HCT116 (cell line): ENCODE measurements around the gene IL17REL. TPM values are rescaled to one million over a fixed set of nuclear protein-coding genes. Genes with fewer than 3 reads are reported as not detected.

Experiments
- ATAC-seq: fragments of 200-7000 bp; cut with Tn5 transposase; 2 replicates; pipeline ENCODE4 v1.9.1; 2020; ENCODE audit warnings: mild to moderate bottlenecking, moderate library complexity
- BruUV-seq: library from RNA; stranded (reverse); fragments of 400-500 nt; replicated peaks from 2 replicates; lab custom pipeline; 2021; lab: Mats Ljungman, UMichigan
- CTCF ChIA-PET: fragments of 300-600 bp; sonication (Branson Sonifier 250); formaldehyde crosslinking; loops from one replicate; lab custom pipeline; 2021; ENCODE audit warnings: antibody characterized with exemption; lab: Charles Lee
- POLR2A ChIA-PET: fragments of 300-600, 350-600 bp; sonication (Branson Sonifier 250); formaldehyde crosslinking; loops from one replicate; lab custom pipeline; 2021; ENCODE audit warnings: antibody characterized with exemption; lab: Charles Lee
- RAD21 ChIA-PET, 2 experiments: fragments of 300-600 bp; sonication (Branson Sonifier 250); formaldehyde crosslinking; loops; one replicate each; lab custom pipeline; 2023; ENCODE audit warnings: low total read pairs in 2 of 2; ENCODE audit not compliant: uncharacterized antibody in 2 of 2, unreplicated experiment in 2 of 2, low non-redundant PET in 1 of 2; lab: Charles Lee
- DNase-seq: peaks from one replicate; pipeline ENCODE4 v3.0.0-alpha.2; 2010; ENCODE audit warnings: low read depth, low spot score
- H2AFZ ChIP-seq: fragments of 200-600 bp; shearing (Covaris generic), sonication (generic); 2 replicates; pipeline ENCODE4 v1.6.1; 2017; ENCODE audit warnings: low read depth, mixed run types, mixed read lengths, antibody characterized with exemption, low read length; ENCODE audit not compliant: poor library complexity, severe bottlenecking
- H3K27ac ChIP-seq: 2 replicates; pipeline ENCODE4 v1.5.1; 2012; ENCODE audit warnings: low read depth, low read length
- H3K27me3 ChIP-seq: fragments of 200-600 bp; sonication (generic); 2 replicates; pipeline ENCODE4 v1.6.1; 2016; ENCODE audit warnings: mixed run types, low read length, mixed read lengths; ENCODE audit not compliant: insufficient read depth
- H3K36me3 ChIP-seq, 2 experiments: fragments of 200-500 bp in 1 of 2; fragments of 200-600 bp in 1 of 2; sonication (Bioruptor generic) in 1 of 2; sonication (generic) in 1 of 2; 2 replicates each; pipeline versions ENCODE4 v1.5.1 to v1.6.1; 2014 to 2016; ENCODE audit warnings: low read length in 2 of 2, inconsistent platforms in 1 of 2, mixed read lengths in 1 of 2, mixed run types in 1 of 2; ENCODE audit not compliant: insufficient read depth in 2 of 2, control insufficient read depth in 1 of 2
- H3K4me1 ChIP-seq, 2 experiments: fragments of 200-600 bp in 1 of 2; sonication (generic) in 1 of 2; 2 replicates each; pipeline versions ENCODE4 v1.5.1 to v1.6.1; 2012 to 2017; ENCODE audit warnings: low read length in 2 of 2, inconsistent platforms in 1 of 2, mild to moderate bottlenecking in 1 of 2, mixed read lengths in 1 of 2, mixed run types in 1 of 2, moderate library complexity in 1 of 2; ENCODE audit not compliant: insufficient read depth in 2 of 2, control insufficient read depth in 1 of 2
- H3K4me2 ChIP-seq: fragments of 200-600 bp; sonication (generic); 2 replicates; pipeline ENCODE4 v1.6.1; 2017; ENCODE audit warnings: mixed run types, low read length, mixed read lengths
- H3K4me3 ChIP-seq, 2 experiments: fragments of 200-600 bp in 1 of 2; sonication (generic) in 1 of 2; replicated peaks in 1 of 2; 2 replicates each; pipeline ENCODE4 v1.5.1; 2011 to 2016; ENCODE audit warnings: low read length in 2 of 2, control low read depth in 1 of 2, low read depth in 1 of 2, mild to moderate bottlenecking in 1 of 2, mixed read lengths in 1 of 2, mixed run types in 1 of 2
- H3K79me2 ChIP-seq: fragments of 200-600 bp; sonication (generic); 2 replicates; pipeline ENCODE4 v1.6.1; 2017; ENCODE audit warnings: mild to moderate bottlenecking, mixed run types, low read length, moderate library complexity, mixed read lengths; ENCODE audit not compliant: insufficient read depth
- H3K9ac ChIP-seq: fragments of 200-600 bp; sonication (generic); 2 replicates; pipeline ENCODE4 v1.6.1; 2016; ENCODE audit warnings: low read length, mixed read lengths
- H3K9me2 ChIP-seq: fragments of 200-600 bp; sonication (generic), shearing (Covaris generic); 2 replicates; pipeline ENCODE4 v1.6.1; 2017; ENCODE audit warnings: mixed run types, mild to moderate bottlenecking, moderate library complexity; ENCODE audit not compliant: insufficient read depth
- H3K9me3 ChIP-seq, 2 experiments: fragments of 200-500 bp in 1 of 2; fragments of 200-600 bp in 1 of 2; sonication (Bioruptor generic) in 1 of 2; sonication (generic) in 1 of 2; 2 replicates each; pipeline ENCODE4 v1.6.1; 2014 to 2017; ENCODE audit warnings: low read length in 2 of 2, mixed read lengths in 2 of 2, inconsistent platforms in 1 of 2, low read depth in 1 of 2, mild to moderate bottlenecking in 1 of 2, mixed run types in 1 of 2, moderate library complexity in 1 of 2; ENCODE audit not compliant: control insufficient read depth in 1 of 2, insufficient read depth in 1 of 2
- H4K20me1 ChIP-seq: fragments of 200-600 bp; sonication (generic), shearing (Covaris generic); 2 replicates; pipeline ENCODE4 v1.6.1; 2017; ENCODE audit warnings: mixed run types, mild to moderate bottlenecking, moderate library complexity; ENCODE audit not compliant: insufficient read depth
- ATF3 ChIP-seq: IDR thresholded peaks from 2 replicates; pipeline ENCODE4 v1.6.1; 2012
- CBX3 ChIP-seq: IDR thresholded peaks from 2 replicates; pipeline ENCODE4 v1.6.1; 2012; ENCODE audit warnings: low read depth
- CTCF ChIP-seq, 3 experiments: fragments of 200-600 bp in 1 of 3; sonication (generic) in 1 of 3; IDR thresholded peaks in 2 of 3; conservative IDR thresholded peaks in 1 of 3; 2 replicates each; pipeline ENCODE4 v1.5.1; 2012 to 2017; ENCODE audit warnings: low read depth in 2 of 3, low read length in 2 of 3, antibody characterized with exemption in 1 of 3, borderline replicate concordance in 1 of 3, control low read depth in 1 of 3, mild to moderate bottlenecking in 1 of 3, mixed read lengths in 1 of 3, mixed run types in 1 of 3, moderate library complexity in 1 of 3; ENCODE audit not compliant: insufficient read depth in 1 of 3
- ELF1 ChIP-seq: IDR thresholded peaks from 2 replicates; pipeline ENCODE4 v1.6.1; 2012; ENCODE audit warnings: low read depth, borderline replicate concordance
- POLR2AphosphoS5 ChIP-seq: IDR thresholded peaks from 2 replicates; pipeline ENCODE4 v1.6.1; 2011; ENCODE audit warnings: mild to moderate bottlenecking, low read depth, low read length, moderate library complexity
- SP1 ChIP-seq: IDR thresholded peaks from 2 replicates; pipeline ENCODE4 v1.6.1; 2012; ENCODE audit warnings: low read depth
- intact Hi-C: fragments of 100-400 bp; cut with micrococcal nuclease; formaldehyde crosslinking; loops from 2 replicates; pipeline ENCODE4 v1.10.0; 2022
- total RNA-seq: library from RNA; stranded (reverse); gene quantifications from one replicate; pipeline ENCODE4 v1.2.1, GENCODE V29; 2021; ENCODE audit not compliant: unreplicated experiment

IL17REL gene
- total RNA-seq, 1 experiment from 2014 or later = not detected

GRCh38 chr22:50058906-50059880 is 46.6 kb upstream of the IL17REL start:
- H3K9me3 ChIP-seq = no peaks in the 10 kb centered on the region
- TF ChIP-seq ATF3 (no peak), CTCF (IDR thresholded peaks at IDR 0.05 in 2 of 3, conservative IDR thresholded peaks at IDR 0.05 in 1 of 3; ENCODE audit: borderline replicate concordance in 1 of 3, insufficient read depth in 1 of 3, low read depth in 2 of 3, low read length in 2 of 3) (0 out of 6 replicates have a peak, but pooled peaks of 1 of the 3 experiments have one; percentile 11), POLR2AphosphoS5 (no peak), SP1 (no peak), CBX3 (no peak), ELF1 (no peak)
- TF ChIP-seq, all 23 proteins: peak for 1
- H2AFZ ChIP-seq = no peak overlapping the region
- H3K27me3 ChIP-seq = no peaks in the 10 kb centered on the region
- RAD21 ChIA-PET = interaction anchor here in 1 of 2 experiments (0.8 kb wide), 1 partner anchor 79 kb away, joined by 3 read pairs; no protein-coding TSS in a partner anchor
- H3K36me3 ChIP-seq = no peaks in the 10 kb centered on the region
- H3K4me2 ChIP-seq = no peak overlapping the region
- H3K9me2 ChIP-seq = no peaks in the 10 kb centered on the region
- H3K4me3 ChIP-seq = no peak overlapping the region
- no peaks in the 10 kb centered on the region for H3K4me1 ChIP-seq
- H3K9ac ChIP-seq = no peak overlapping the region
- POLR2A ChIA-PET = no interaction called here
- no peak overlapping the region for H3K27ac ChIP-seq
- no peaks in the 10 kb centered on the region for H4K20me1 ChIP-seq
- CTCF ChIA-PET = no interaction called here
- ATAC-seq (peak; percentile 79), DNase-seq (no peak)
- no TSS peak for BruUV-seq
- H3K79me2 ChIP-seq = no peaks in the 10 kb centered on the region
- intact Hi-C loops = no loop called here
